Loucy (cell line): ENCODE measurements around the gene PRELID1.

Source experiments
- H2AFZ ChIP-seq: fragments of 200-600 bp; sonication (generic); 2 replicates; pipeline ENCODE4 v1.6.0; 2016; ENCODE audit warnings: antibody characterized with exemption, mild to moderate bottlenecking, low read length, moderate library complexity
- H3F3A ChIP-seq: fragments of 200-600 bp; 2 replicates; pipeline ENCODE4 v1.6.0; 2016; ENCODE audit warnings: antibody characterized with exemption, low read depth, mild to moderate bottlenecking
- H3K27me3 ChIP-seq: fragments of 200-600 bp; sonication (generic); 2 replicates; pipeline ENCODE4 v1.6.1; 2014; ENCODE audit warnings: low read length, mild to moderate bottlenecking; ENCODE audit not compliant: insufficient read depth, poor library complexity, severe bottlenecking
- H3K36me3 ChIP-seq: fragments of 200-600 bp; sonication (generic); 2 replicates; pipeline ENCODE4 v1.6.1; 2016; ENCODE audit warnings: low read length; ENCODE audit not compliant: insufficient read depth
- H3K4me1 ChIP-seq: fragments of 200-600 bp; sonication (generic); 2 replicates; pipeline ENCODE4 v1.5.1; 2014; ENCODE audit warnings: low read length, mild to moderate bottlenecking; ENCODE audit not compliant: insufficient read depth, poor library complexity, severe bottlenecking
- H3K4me2 ChIP-seq: fragments of 200-600 bp; sonication (generic); 2 replicates; pipeline ENCODE4 v1.6.0; 2014; ENCODE audit warnings: antibody characterized with exemption, low read length, low read depth, mild to moderate bottlenecking; ENCODE audit not compliant: poor library complexity, severe bottlenecking
- H3K4me3 ChIP-seq: fragments of 200-600 bp; sonication (generic); 2 replicates; pipeline ENCODE4 v1.5.1; 2014; ENCODE audit warnings: low read length, mild to moderate bottlenecking, mixed read lengths; ENCODE audit not compliant: poor library complexity, severe bottlenecking
- H3K79me2 ChIP-seq: fragments of 200-600 bp; sonication (generic); 2 replicates; pipeline ENCODE4 v1.6.1; 2014; ENCODE audit warnings: low read length; ENCODE audit not compliant: insufficient read depth
- H3K9ac ChIP-seq: fragments of 200-600 bp; sonication (generic); 2 replicates; pipeline ENCODE4 v1.6.0; 2014; ENCODE audit warnings: mild to moderate bottlenecking, low read depth, low read length, moderate library complexity; ENCODE audit not compliant: poor library complexity, severe bottlenecking
- H3K9me2 ChIP-seq: fragments of 200-600 bp; sonication (generic); replicated peaks from 2 replicates; pipeline ENCODE4 v1.6.1; 2016; ENCODE audit warnings: low read depth, low read length, mixed read lengths
- H3K9me3 ChIP-seq: fragments of 200-600 bp; sonication (generic); 2 replicates; pipeline ENCODE4 v1.6.1; 2014; ENCODE audit warnings: mild to moderate bottlenecking, antibody characterized with exemption, low read length, low read depth; ENCODE audit not compliant: insufficient read depth
- H4K20me1 ChIP-seq: fragments of 200-600 bp; sonication (generic); 2 replicates; pipeline ENCODE4 v1.6.0; 2014; ENCODE audit warnings: antibody characterized with exemption, low read length, mild to moderate bottlenecking; ENCODE audit not compliant: insufficient read depth, poor library complexity, severe bottlenecking
- EZH2phosphoT487 ChIP-seq: fragments of 200-600 bp; IDR thresholded peaks from 2 replicates; pipeline ENCODE4 v1.6.1; 2018; ENCODE audit warnings: antibody characterized with exemption, mild to moderate bottlenecking, moderate library complexity, borderline replicate concordance
- TF ChIP-seq, protein P1 (sequence below): fragments of 200-600 bp; sonication (generic); conservative IDR thresholded peaks from 2 replicates; pipeline ENCODE4 v1.5.1; 2014; ENCODE audit warnings: mild to moderate bottlenecking, antibody characterized with exemption, low read length

The PRELID1 gene

DNA sequence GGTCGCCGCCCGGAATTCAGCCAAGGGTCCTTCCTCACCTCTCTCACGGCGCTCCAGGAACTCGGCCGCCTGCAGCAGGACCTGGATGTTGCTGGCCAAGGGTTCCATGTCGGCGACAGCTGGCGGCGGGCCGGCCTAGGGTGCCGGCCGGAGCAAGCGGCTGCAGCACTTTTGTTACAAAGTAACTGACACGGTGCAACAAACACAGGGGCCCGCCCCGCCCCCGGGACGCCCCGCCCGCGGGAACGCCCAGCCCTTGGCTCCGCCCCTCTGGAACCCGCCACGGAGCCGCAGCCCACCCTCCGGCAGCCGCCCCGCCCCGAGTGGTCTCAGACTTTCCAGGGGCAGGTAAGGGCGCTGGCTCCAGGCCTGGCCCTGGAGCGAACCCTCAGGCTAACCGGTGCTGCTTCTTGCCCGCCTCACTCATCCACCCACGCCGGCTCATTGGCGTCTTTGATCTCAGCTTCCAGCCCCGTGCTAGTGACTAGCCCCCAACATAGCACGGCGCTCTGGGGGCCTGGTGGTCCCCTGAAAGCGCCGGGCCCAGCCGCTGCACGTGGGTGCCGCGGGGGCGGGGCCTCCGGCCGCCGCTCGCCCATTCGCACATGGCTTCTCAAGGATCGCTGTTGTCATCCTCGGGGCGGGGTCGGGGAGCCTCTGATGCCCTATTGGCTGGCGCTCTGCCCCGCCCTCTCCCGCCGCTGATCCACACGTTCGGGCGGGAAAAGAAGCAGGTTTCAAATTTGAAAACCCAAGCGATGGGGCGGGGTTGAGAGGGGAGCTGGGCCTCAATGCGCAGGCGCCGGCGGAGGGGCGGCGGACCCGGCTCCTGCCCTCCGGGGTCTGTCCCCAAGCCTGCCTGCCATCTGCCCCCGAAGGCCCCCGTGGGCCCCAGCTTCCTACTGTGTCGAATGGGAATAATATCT, 8.4 kb downstream of the PRELID1 start, which contains the start of gene MXD3:
Gene MXD3 (minus strand): TSS at position 176 of the 926 bp plus-strand sequence. CDS start 68 bp downstream, at position 108.
- Histone ChIP-seq H3K36me3 (no peaks in the 10 kb centered on the region; the same call in 1 of the 2 replicates), H3K4me2 (peak within 1 kb of the TSS; percentile 90), H4K20me1 (peaks cover 19% of the 10 kb centered on the region), H3F3A (no peaks in the 10 kb centered on the region), H3K79me2 (peaks cover 44% of the 10 kb centered on the region), H3K9me2 (no peaks in the 10 kb centered on the region), H3K9ac (peak within 1 kb of the TSS; percentile 89), H3K4me3 (peak within 1 kb of the TSS; percentile 83), H3K27me3 (no peaks in the 10 kb centered on the region), H3K9me3 (no peaks in the 10 kb centered on the region), H3K4me1 (peaks cover 17% of the 10 kb centered on the region), H2AFZ (peak within 1 kb of the TSS; percentile 64; the same call in 1 of the 2 replicates)
- TF ChIP-seq EZH2phosphoT487: no peak
- TF ChIP-seq, protein P1, sequence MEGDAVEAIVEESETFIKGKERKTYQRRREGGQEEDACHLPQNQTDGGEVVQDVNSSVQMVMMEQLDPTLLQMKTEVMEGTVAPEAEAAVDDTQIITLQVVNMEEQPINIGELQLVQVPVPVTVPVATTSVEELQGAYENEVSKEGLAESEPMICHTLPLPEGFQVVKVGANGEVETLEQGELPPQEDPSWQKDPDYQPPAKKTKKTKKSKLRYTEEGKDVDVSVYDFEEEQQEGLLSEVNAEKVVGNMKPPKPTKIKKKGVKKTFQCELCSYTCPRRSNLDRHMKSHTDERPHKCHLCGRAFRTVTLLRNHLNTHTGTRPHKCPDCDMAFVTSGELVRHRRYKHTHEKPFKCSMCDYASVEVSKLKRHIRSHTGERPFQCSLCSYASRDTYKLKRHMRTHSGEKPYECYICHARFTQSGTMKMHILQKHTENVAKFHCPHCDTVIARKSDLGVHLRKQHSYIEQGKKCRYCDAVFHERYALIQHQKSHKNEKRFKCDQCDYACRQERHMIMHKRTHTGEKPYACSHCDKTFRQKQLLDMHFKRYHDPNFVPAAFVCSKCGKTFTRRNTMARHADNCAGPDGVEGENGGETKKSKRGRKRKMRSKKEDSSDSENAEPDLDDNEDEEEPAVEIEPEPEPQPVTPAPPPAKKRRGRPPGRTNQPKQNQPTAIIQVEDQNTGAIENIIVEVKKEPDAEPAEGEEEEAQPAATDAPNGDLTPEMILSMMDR: no peak

GRCh38 chr5:177312649-177313181, 9.1 kb downstream of the PRELID1 start:
- TF ChIP-seq EZH2phosphoT487: no peak
- TF ChIP-seq, protein P1: peak; percentile 21; the same call in 1 of the 2 replicates
- H3K27me3 ChIP-seq: no peaks in the 10 kb centered on the region
- H3F3A ChIP-seq: no peaks in the 10 kb centered on the region
- peak overlapping the region; percentile 83 for H3K4me3 ChIP-seq
- peak overlapping the region; percentile 90 for H3K4me2 ChIP-seq
- peaks cover 17% of the 10 kb centered on the region for H3K4me1 ChIP-seq
- H3K36me3 ChIP-seq: no peaks in the 10 kb centered on the region
- no peaks in the 10 kb centered on the region for H3K9me3 ChIP-seq
- H2AFZ ChIP-seq: no peak overlapping the region
- no peaks in the 10 kb centered on the region for H3K9me2 ChIP-seq
- peaks cover 19% of the 10 kb centered on the region for H4K20me1 ChIP-seq
- peaks cover 43% of the 10 kb centered on the region for H3K79me2 ChIP-seq
- peak overlapping the region; percentile 89 for H3K9ac ChIP-seq

- Histone ChIP-seq H3K9me2 (no peaks in the 10 kb centered on the region), H3K27me3 (no peaks in the 10 kb centered on the region), H3K9ac (peak overlapping the region; percentile 89), H3K9me3 (no peaks in the 10 kb centered on the region), H3K4me3 (peak overlapping the region; percentile 83), H2AFZ (no peak overlapping the region), H3K79me2 (peaks cover 35% of the 10 kb centered on the region), H3K4me1 (peaks cover 17% of the 10 kb centered on the region), H3F3A (no peaks in the 10 kb centered on the region), H4K20me1 (peaks cover 18% of the 10 kb centered on the region), H3K36me3 (no peaks in the 10 kb centered on the region), H3K4me2 (peak overlapping the region; percentile 90)
- TF ChIP-seq, protein P1: no peak
- no peak for TF ChIP-seq EZH2phosphoT487
Observed at GRCh38 chr5:177313561-177314259, 10.1 kb downstream of the PRELID1 start.
